Measurements from ENCODE around the gene ENAH. TPM values are rescaled to one million over a fixed set of nuclear protein-coding genes. Genes with fewer than 3 reads are reported as not detected.

The ENAH gene
- total RNA-seq, 1 donor from 2014 or later = 104 TPM

GRCh38 chr1:225561675-225562074 lies 91.2 kb downstream of the ENAH start:
- DNase-seq (ENCODE audit: low spot score) = no peak

- DNase-seq (ENCODE audit: low spot score) = no peak
Observed at GRCh38 chr1:225559902-225560301, 93.0 kb downstream of the ENAH start.

GRCh38 chr1:225559326-225559725 lies 93.6 kb downstream of the ENAH start:
- no peak for DNase-seq (ENCODE audit: low spot score)

GRCh38 chr1:225556694-225557093 lies 96.2 kb downstream of the ENAH start:
- DNase-seq (ENCODE audit: low spot score) = no peak

- no peak for DNase-seq (ENCODE audit: low spot score)
Observed at GRCh38 chr1:225555821-225556220, 97.1 kb downstream of the ENAH start.

- DNase-seq (ENCODE audit: low spot score) = no peak
Observed at GRCh38 chr1:225554216-225554812, 98.6 kb downstream of the ENAH start.

GRCh38 chr1:225549821-225550220 lies 103.1 kb downstream of the ENAH start:
- no peak for DNase-seq (ENCODE audit: low spot score)

- no peak for DNase-seq (ENCODE audit: low spot score)
Observed at GRCh38 chr1:225548140-225548857, 104.6 kb downstream of the ENAH start.

- no peak for DNase-seq (ENCODE audit: low spot score)
Observed at GRCh38 chr1:225545649-225546048, 107.3 kb downstream of the ENAH start.

- no peak for DNase-seq (ENCODE audit: low spot score)
Observed at GRCh38 chr1:225544924-225545323, 108.0 kb downstream of the ENAH start.

GRCh38 chr1:225544263-225544662 lies 108.7 kb downstream of the ENAH start:
- no peak for DNase-seq (ENCODE audit: low spot score)

GRCh38 chr1:225543350-225543749 lies 109.6 kb downstream of the ENAH start:
- no peak for DNase-seq (ENCODE audit: low spot score)

- DNase-seq (ENCODE audit: low spot score) = no peak
Observed at GRCh38 chr1:225541383-225541782, 111.5 kb downstream of the ENAH start.

GRCh38 chr1:225539575-225539974 lies 113.3 kb downstream of the ENAH start:
- no peak for DNase-seq (ENCODE audit: low spot score)

- DNase-seq (ENCODE audit: low spot score) = no peak
Observed at GRCh38 chr1:225539069-225539468, 113.9 kb downstream of the ENAH start.

- no peak for DNase-seq (ENCODE audit: low spot score)
Observed at GRCh38 chr1:225537554-225538251, 115.2 kb downstream of the ENAH start.

GRCh38 chr1:225535280-225535679 lies 117.6 kb downstream of the ENAH start:
- no peak for DNase-seq (ENCODE audit: low spot score)

GRCh38 chr1:225534772-225535171 lies 118.2 kb downstream of the ENAH start:
- no peak for DNase-seq (ENCODE audit: low spot score)

- DNase-seq (ENCODE audit: low spot score) = no peak
Observed at GRCh38 chr1:225534135-225534534, 118.8 kb downstream of the ENAH start.

GRCh38 chr1:225533238-225533637 lies 119.7 kb downstream of the ENAH start:
- DNase-seq (ENCODE audit: low spot score) = no peak

GRCh38 chr1:225532240-225532944 lies 120.5 kb downstream of the ENAH start:
- DNase-seq (ENCODE audit: low spot score) = no peak

GRCh38 chr1:225529726-225530125 lies 123.2 kb downstream of the ENAH start:
- no peak for DNase-seq (ENCODE audit: low spot score)

Data from ureter (tissue), 1 donor.